Endothelial cell of umbilical vein (primary cell): ENCODE results near the gene ALX3. TPM values are rescaled to one million over a fixed set of nuclear protein-coding genes. Genes with fewer than 3 reads are reported as not detected.

Experiments
- BruUV-seq: library from RNA; stranded (reverse); fragments of 400-500 nt; replicated peaks from 2 replicates; lab custom pipeline; 2021; lab: Mats Ljungman, UMichigan
- CTCF ChIA-PET: fragments of 300-600, 350-600 bp; sonication (Branson Sonifier 250); formaldehyde crosslinking; loops from one replicate; lab custom pipeline; 2021; ENCODE audit warnings: antibody characterized with exemption, inconsistent platforms; lab: Charles Lee
- POLR2A ChIA-PET: fragments of 300-600, 350-600 bp; sonication (Branson Sonifier 250); formaldehyde crosslinking; loops from one replicate; lab custom pipeline; 2021; ENCODE audit warnings: antibody characterized with exemption, inconsistent platforms; lab: Charles Lee
- DNase-seq: peaks from one replicate; pipeline ENCODE4 v3.0.0-alpha.2; 2011; ENCODE audit warnings: low read depth, low spot score
- FAIRE-seq: peaks from 2 replicates; lab custom pipeline; 2011; peaks lifted over from hg19 to GRCh38; lab: Jason Lieb, UNC
- H2AFZ ChIP-seq: 2 replicates; pipeline ENCODE4 v1.6.0; 2012; ENCODE audit warnings: low read depth, low read length, control low read depth, inconsistent platforms
- H3K27ac ChIP-seq: 2 replicates; pipeline ENCODE4 v1.5.1; 2011; ENCODE audit warnings: low read depth, mild to moderate bottlenecking, control low read depth, low read length, moderate library complexity; ENCODE audit not compliant: insufficient read depth
- H3K27me3 ChIP-seq, 2 experiments: 2 replicates each; pipeline versions ENCODE4 v1.6.0 to v1.6.1; 2011; ENCODE audit warnings: low read length in 2 of 2, mixed read lengths in 1 of 2; ENCODE audit not compliant: control insufficient read depth in 2 of 2, insufficient read depth in 2 of 2
- H3K36me3 ChIP-seq, 2 experiments: 2 replicates in 1 of 2; 3 replicates in 1 of 2; pipeline ENCODE4 v1.5.1; 2011; ENCODE audit warnings: low read length in 2 of 2, mild to moderate bottlenecking in 1 of 2, moderate library complexity in 1 of 2; ENCODE audit not compliant: control insufficient read depth in 2 of 2, insufficient read depth in 2 of 2; ENCODE audit errors: extremely low read depth in 1 of 2
- H3K4me1 ChIP-seq: 3 replicates; pipeline ENCODE4 v1.5.1; 2011; ENCODE audit warnings: mild to moderate bottlenecking, low read length; ENCODE audit not compliant: control insufficient read depth, insufficient read depth; ENCODE audit errors: extremely low read depth
- H3K4me2 ChIP-seq: 2 replicates; pipeline ENCODE4 v1.6.1; 2011; ENCODE audit warnings: low read length, control low read depth, mixed read lengths; ENCODE audit not compliant: insufficient read depth
- H3K4me3 ChIP-seq, 3 experiments: fragments of 200-600 bp in 1 of 3; sonication (generic), shearing (Covaris generic) in 1 of 3; replicated peaks in 1 of 3; 2 replicates each; pipeline ENCODE4 v1.5.1; 2011 to 2016; ENCODE audit warnings: control low read depth in 3 of 3, low read length in 3 of 3, mild to moderate bottlenecking in 2 of 3, inconsistent platforms in 1 of 3, low read depth in 1 of 3, moderate library complexity in 1 of 3; ENCODE audit not compliant: insufficient read depth in 1 of 3
- H3K79me2 ChIP-seq: 2 replicates; pipeline ENCODE4 v1.6.0; 2012; ENCODE audit warnings: low read length, inconsistent platforms; ENCODE audit not compliant: control insufficient read depth, insufficient read depth
- H3K9ac ChIP-seq: replicated peaks from 2 replicates; pipeline ENCODE3; 2011; ENCODE audit warnings: low read length, control low read depth; ENCODE audit not compliant: insufficient read depth; ENCODE audit errors: extremely low read depth
- H3K9me1 ChIP-seq: replicated peaks from 3 replicates; pipeline ENCODE4 v1.6.0; 2011; ENCODE audit warnings: mild to moderate bottlenecking, low read length; ENCODE audit not compliant: control insufficient read depth, insufficient read depth; ENCODE audit errors: extremely low read depth
- H3K9me3 ChIP-seq: replicated peaks from 2 replicates; pipeline ENCODE4 v1.5.1; 2012; ENCODE audit warnings: low read length, inconsistent platforms; ENCODE audit not compliant: control insufficient read depth, insufficient read depth
- H4K20me1 ChIP-seq: replicated peaks from 2 replicates; pipeline ENCODE3; 2011; ENCODE audit warnings: mild to moderate bottlenecking, low read length; ENCODE audit not compliant: control insufficient read depth, insufficient read depth; ENCODE audit errors: extremely low read depth
- CTCF ChIP-seq, 2 donors: IDR thresholded peaks; 1 replicate in 1 of 2; 2 replicates in 1 of 2; pipeline ENCODE4 v1.5.1; 2011; ENCODE audit warnings: low read length in 2 of 2, mild to moderate bottlenecking in 2 of 2, moderate library complexity in 2 of 2, control low read depth in 1 of 2, inconsistent platforms in 1 of 2, low read depth in 1 of 2; ENCODE audit not compliant: insufficient read depth in 1 of 2; ENCODE audit errors: extremely low read depth in 1 of 2
- EZH2 ChIP-seq: IDR thresholded peaks from 2 replicates; pipeline ENCODE4 v1.6.1; 2012; ENCODE audit warnings: borderline replicate concordance, low read depth, mild to moderate bottlenecking, moderate library complexity, low read length, inconsistent platforms; ENCODE audit not compliant: severe bottlenecking
- FOS ChIP-seq: IDR thresholded peaks from 2 replicates; pipeline ENCODE4 v1.6.1; 2011; ENCODE audit warnings: mild to moderate bottlenecking, low read length, moderate library complexity, borderline replicate concordance; ENCODE audit not compliant: insufficient read depth
- GATA2 ChIP-seq: IDR thresholded peaks from 2 replicates; pipeline ENCODE4 v1.7.0; 2011; ENCODE audit warnings: low read depth, mild to moderate bottlenecking, moderate library complexity, mixed read lengths, low read length; ENCODE audit not compliant: insufficient read length, insufficient read depth
- JUN ChIP-seq: IDR thresholded peaks from 2 replicates; pipeline ENCODE4 v1.6.1; 2011; ENCODE audit warnings: borderline replicate concordance, low read depth; ENCODE audit not compliant: insufficient read length, insufficient read depth
- MAX ChIP-seq: IDR thresholded peaks from 2 replicates; pipeline ENCODE4 v1.6.1; 2011; ENCODE audit not compliant: insufficient read depth, insufficient read length
- MYC ChIP-seq: IDR thresholded peaks from one replicate; pipeline ENCODE4 v1.6.1; 2011; ENCODE audit warnings: mild to moderate bottlenecking, low read depth, low read length
- POLR2A ChIP-seq: IDR thresholded peaks from 2 replicates; pipeline ENCODE4 v1.6.1; 2012; ENCODE audit warnings: low read depth, mild to moderate bottlenecking, control low read depth, low read length
- POLR2AphosphoS5 ChIP-seq: IDR thresholded peaks from 2 replicates; pipeline ENCODE4 v1.6.1; 2012; ENCODE audit warnings: low read depth, mild to moderate bottlenecking, control low read depth, low read length, moderate library complexity; ENCODE audit not compliant: insufficient read depth
- dilution Hi-C: fragments of 300-500 bp; cut with MboI; formaldehyde crosslinking; loops from one replicate; pipeline ENCODE4 v1.15.0; 2019; ENCODE audit warnings: low sequenced_read_pairs; ENCODE audit not compliant: extremely low pct_ligation_motif_present
- intact Hi-C: fragments of 100-400 bp; cut with micrococcal nuclease; formaldehyde crosslinking; loops from one replicate; pipeline ENCODE4 v1.10.0; 2022
- polyA plus RNA-seq, 4 experiments: library from polyadenylated mRNA; depleted of rRNA in 3 of 4; stranded (reverse) in 3 of 4; unstranded in 1 of 4; fragments of >200 nt; gene quantifications; 2 replicates each; pipeline versions ENCODE4 v1.2.1 to v1.2.3, GENCODE V29; 2011 to 2012; ENCODE audit warnings: missing spikeins in 1 of 4
- total RNA-seq: library from RNA; stranded (reverse); gene quantifications from 2 replicates; pipeline ENCODE4 v1.2.3, GENCODE V29; 2021

ALX3 gene
- total and polyA plus RNA-seq, 2 donors (not counting 3 experiments of a cell fraction or from before 2014, with no cell fraction given), result not detected

- dilution Hi-C loops, result no loop called here
- FAIRE-seq (no peak), DNase-seq (no peak)
- Histone ChIP-seq H3K79me2 (no peaks in the 10 kb centered on the region), H3K27me3 (no peaks in the 10 kb centered on the region), H2AFZ (no peak overlapping the region), H3K4me1 (no peaks in the 10 kb centered on the region), H3K36me3 (peaks cover 17 to 39% of the 10 kb centered on the region in 2 experiments), H3K27ac (no peak overlapping the region), H3K9me1 (no peaks in the 10 kb centered on the region), H3K9ac (no peak overlapping the region), H3K4me2 (no peak overlapping the region), H3K9me3 (no peaks in the 10 kb centered on the region), H3K4me3 (no peak overlapping the region), H4K20me1 (no peaks in the 10 kb centered on the region)
- ChIA-PET POLR2A (no interaction called here), CTCF (interaction anchor here (1.5 to 3.9 kb wide), 2 partner anchors 29 to 30 kb away, joined by 4 to 16 read pairs; no protein-coding TSS in a partner anchor)
- no TSS peak for BruUV-seq
- intact Hi-C loops, result no loop called here
- TF ChIP-seq GATA2 (no peak), EZH2 (no peak), MAX (no peak), POLR2A (no peak), JUN (no peak), CTCF (IDR thresholded peaks at IDR 0.05; ENCODE audit: extremely low read depth in 1 of 2, insufficient read depth in 1 of 2, low read depth in 1 of 2, low read length in 2 of 2) (no peak), POLR2AphosphoS5 (no peak), FOS (no peak), MYC (no peak)
Measured at GRCh38 chr1:110057963-110058518, 12.4 kb downstream of the ALX3 start.
